ENCODE measurements around the gene UCHL1. TPM values are rescaled to one million over a fixed set of nuclear protein-coding genes. Genes with fewer than 3 reads are reported as not detected.

UCHL1 gene
- total and polyA plus RNA-seq, 10 of the 15 experiments (the other 5 are each of a cell fraction or from before 2014, with no cell fraction given), result 0.29 to 178 (median 125) TPM

DNA sequence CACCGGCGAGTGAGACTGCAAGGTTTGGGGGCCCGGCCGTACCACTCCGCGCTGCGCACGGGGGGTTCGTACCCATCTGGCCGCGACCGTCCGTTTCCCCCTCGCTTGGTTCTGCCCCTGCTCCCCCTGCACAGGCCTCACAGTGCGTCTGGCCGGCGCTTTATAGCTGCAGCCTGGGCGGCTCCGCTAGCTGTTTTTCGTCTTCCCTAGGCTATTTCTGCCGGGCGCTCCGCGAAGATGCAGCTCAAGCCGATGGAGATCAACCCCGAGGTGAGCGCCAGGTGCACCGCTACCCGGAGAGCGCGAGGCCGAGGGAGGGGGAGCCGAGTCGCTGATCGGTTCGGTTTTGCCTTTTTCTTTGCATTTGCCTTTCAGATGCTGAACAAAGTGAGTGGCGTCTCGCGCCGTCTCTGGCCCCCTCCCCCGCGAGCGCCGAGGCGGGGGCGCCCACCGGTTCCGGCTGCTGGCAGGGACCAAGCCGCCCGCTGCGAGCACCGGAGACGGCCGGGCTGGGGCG lies at the start of gene UCHL1 (continued):
- TF ChIP-seq, protein P1, sequence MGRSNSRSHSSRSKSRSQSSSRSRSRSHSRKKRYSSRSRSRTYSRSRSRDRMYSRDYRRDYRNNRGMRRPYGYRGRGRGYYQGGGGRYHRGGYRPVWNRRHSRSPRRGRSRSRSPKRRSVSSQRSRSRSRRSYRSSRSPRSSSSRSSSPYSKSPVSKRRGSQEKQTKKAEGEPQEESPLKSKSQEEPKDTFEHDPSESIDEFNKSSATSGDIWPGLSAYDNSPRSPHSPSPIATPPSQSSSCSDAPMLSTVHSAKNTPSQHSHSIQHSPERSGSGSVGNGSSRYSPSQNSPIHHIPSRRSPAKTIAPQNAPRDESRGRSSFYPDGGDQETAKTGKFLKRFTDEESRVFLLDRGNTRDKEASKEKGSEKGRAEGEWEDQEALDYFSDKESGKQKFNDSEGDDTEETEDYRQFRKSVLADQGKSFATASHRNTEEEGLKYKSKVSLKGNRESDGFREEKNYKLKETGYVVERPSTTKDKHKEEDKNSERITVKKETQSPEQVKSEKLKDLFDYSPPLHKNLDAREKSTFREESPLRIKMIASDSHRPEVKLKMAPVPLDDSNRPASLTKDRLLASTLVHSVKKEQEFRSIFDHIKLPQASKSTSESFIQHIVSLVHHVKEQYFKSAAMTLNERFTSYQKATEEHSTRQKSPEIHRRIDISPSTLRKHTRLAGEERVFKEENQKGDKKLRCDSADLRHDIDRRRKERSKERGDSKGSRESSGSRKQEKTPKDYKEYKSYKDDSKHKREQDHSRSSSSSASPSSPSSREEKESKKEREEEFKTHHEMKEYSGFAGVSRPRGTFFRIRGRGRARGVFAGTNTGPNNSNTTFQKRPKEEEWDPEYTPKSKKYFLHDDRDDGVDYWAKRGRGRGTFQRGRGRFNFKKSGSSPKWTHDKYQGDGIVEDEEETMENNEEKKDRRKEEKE (IDR thresholded peaks at IDR 0.05), result no peak
- TF ChIP-seq, protein P2, sequence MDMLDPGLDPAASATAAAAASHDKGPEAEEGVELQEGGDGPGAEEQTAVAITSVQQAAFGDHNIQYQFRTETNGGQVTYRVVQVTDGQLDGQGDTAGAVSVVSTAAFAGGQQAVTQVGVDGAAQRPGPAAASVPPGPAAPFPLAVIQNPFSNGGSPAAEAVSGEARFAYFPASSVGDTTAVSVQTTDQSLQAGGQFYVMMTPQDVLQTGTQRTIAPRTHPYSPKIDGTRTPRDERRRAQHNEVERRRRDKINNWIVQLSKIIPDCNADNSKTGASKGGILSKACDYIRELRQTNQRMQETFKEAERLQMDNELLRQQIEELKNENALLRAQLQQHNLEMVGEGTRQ (IDR thresholded peaks at IDR 0.05; ENCODE audit: borderline replicate concordance, low read depth, low read length), result no peak
- no peak for TF ChIP-seq CHD4 (IDR thresholded peaks at IDR 0.05)

DNA sequence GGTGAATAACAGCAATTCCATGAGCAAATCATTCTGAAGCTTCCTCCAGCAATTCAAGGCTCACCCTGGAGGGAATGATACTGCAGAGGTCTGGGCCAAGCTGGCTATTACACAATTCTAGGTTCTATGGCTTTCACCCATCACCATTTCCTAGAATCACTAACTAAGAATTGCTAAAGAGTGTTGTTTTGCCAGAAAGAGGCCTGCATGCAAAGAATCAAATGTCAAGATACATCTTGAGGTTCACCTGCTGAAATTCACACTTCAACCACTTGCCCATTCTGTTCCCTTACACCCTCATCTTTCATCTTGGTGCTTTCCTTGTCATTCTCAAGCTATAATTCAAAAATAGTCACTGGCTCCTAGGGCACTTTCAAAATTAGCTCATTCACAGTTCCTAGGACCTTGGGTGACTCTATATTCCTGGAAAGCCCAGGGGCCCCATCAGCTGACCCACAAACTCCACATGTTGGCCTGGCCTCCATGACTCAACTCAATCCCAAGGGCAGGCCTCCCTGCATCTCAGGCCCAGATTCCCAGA lies 49.4 kb upstream of the UCHL1 start:
- Histone ChIP-seq H3K27ac (ENCODE audit: control insufficient read depth, insufficient read depth) (no peak overlapping the region), H3K79me2 (ENCODE audit: control insufficient read depth, insufficient read depth, low read length) (peaks cover 57% of the 10 kb centered on the region), H3K9me3 (replicated peaks; ENCODE audit: control insufficient read depth, insufficient read depth, low read length) (no peaks in the 10 kb centered on the region), H3K4me3 (no peak overlapping the region), H3K36me3 (ENCODE audit: control insufficient read depth in 2 of 2, insufficient read depth in 2 of 2, low read length in 1 of 2) (no peaks in the 10 kb centered on the region), H4K20me1 (ENCODE audit: control insufficient read depth, insufficient read depth) (no peaks in the 10 kb centered on the region), H3K27me3 (replicated peaks in 1 of 2; ENCODE audit: control insufficient read depth in 2 of 2, insufficient read depth in 2 of 2, low read length in 1 of 2) (no peaks in the 10 kb centered on the region), H2AFZ (ENCODE audit: control insufficient read depth, low read depth, low read length) (no peak overlapping the region), H3K9ac (ENCODE audit: control insufficient read depth, insufficient read depth, low read length) (no peak overlapping the region), H3K4me2 (ENCODE audit: control insufficient read depth, insufficient read depth) (no peak overlapping the region), H3K4me1 (ENCODE audit: control insufficient read depth, insufficient read depth, low read length) (no peaks in the 10 kb centered on the region)
- in situ Hi-C loops (cut with MboI) (no loop called here), intact Hi-C loops (cut with micrococcal nuclease; ENCODE audit: unreplicated experiment) (no loop called here)
- ChIA-PET SMC1A (ENCODE audit: uncharacterized antibody, unreplicated experiment) (interaction anchor here (0.8 to 18.1 kb wide), 6 partner anchors 9 to 231 kb away, joined by 3 to 362 read pairs (median 8); no protein-coding TSS in a partner anchor), RAD21 (ENCODE audit: unreplicated experiment) (interaction anchor here (0.6 to 11.9 kb wide), 6 partner anchors 27 to 979 kb away, joined by 3 to 262 read pairs (median 6); no protein-coding TSS in a partner anchor), POLR2A (interaction anchor here (0.6 to 1.3 kb wide), 3 partner anchors 9 to 46 kb away, joined by 4 to 7 read pairs (median 5); no protein-coding TSS in a partner anchor), CTCF (interaction anchor here (0.5 to 18.7 kb wide), 3 partner anchors 228 to 285 kb away, joined by 3 to 567 read pairs (median 3); no protein-coding TSS in a partner anchor)
- 0 out of 4 replicates have a peak, but pooled peaks have one; percentile 18 to 25 for TF ChIP-seq IKZF2 (IDR thresholded peaks at IDR 0.05)
- no peak for TF ChIP-seq CBFB (IDR thresholded peaks at IDR 0.05; ENCODE audit: low read depth)
- peak; percentile 65 for FAIRE-seq
- no TSS peak for BruUV-seq (replicated peaks)
- ATAC-seq, result no peak
- no peak for DNase-seq (ENCODE audit: low read depth, low spot score)

Data from GM12878 (cell line).